Activated T-cell treated with anti-CD3 and anti-CD28 coated beads, Interleukin-2, amount 50 U/mL, for 72 hours (primary cell): Measurements from ENCODE around the gene FGF1. TPM values are rescaled to one million over a fixed set of nuclear protein-coding genes. Genes with fewer than 3 reads are reported as not detected.

ENCODE experiments used
- ATAC-seq, 2 donors: fragments of 150-1000 bp; cut with Tn5 transposase; replicated peaks in 1 of 2; 2 replicates each; pipeline ENCODE4 v1.10.0; 2021; ENCODE audit warnings: moderate library complexity in 2 of 2, mild to moderate bottlenecking in 1 of 2
- DNase-seq, 2 donors: peaks; one replicate each; pipeline ENCODE4 v3.0.0; 2021 to 2022; ENCODE audit warnings: mixed read lengths in 1 of 2
- H3K27ac Mint-ChIP-seq: one replicate; pipeline ENCODE4 v1.8.0; 2022; ENCODE audit warnings: mild to moderate bottlenecking, moderate library complexity, mixed read lengths
- H3K27me3 Mint-ChIP-seq: one replicate; pipeline ENCODE4 v1.8.0; 2022; ENCODE audit warnings: low read depth, mixed read lengths
- H3K36me3 Mint-ChIP-seq, 2 donors: one replicate each; pipeline ENCODE4 v1.8.0; 2022; ENCODE audit warnings: mixed read lengths in 2 of 2, mild to moderate bottlenecking in 1 of 2; ENCODE audit not compliant: insufficient read depth in 2 of 2
- H3K4me1 Mint-ChIP-seq: one replicate; pipeline ENCODE4 v1.8.0; 2022; ENCODE audit warnings: low read depth, mixed read lengths
- H3K4me3 Mint-ChIP-seq, 2 donors: one replicate each; pipeline ENCODE4 v1.8.0; 2022; ENCODE audit warnings: mild to moderate bottlenecking in 2 of 2, mixed read lengths in 2 of 2, moderate library complexity in 2 of 2
- H3K9me3 Mint-ChIP-seq, 2 donors: one replicate each; pipeline ENCODE4 v1.8.0; 2022; ENCODE audit warnings: mixed read lengths in 2 of 2
- total RNA-seq, 2 donors: library from RNA; stranded (reverse); gene quantifications; one replicate each; pipeline ENCODE4 v1.2.3, GENCODE V29; 2022

Gene FGF1
- total RNA-seq, 2 donors from 2014 or later: not detected

DNA sequence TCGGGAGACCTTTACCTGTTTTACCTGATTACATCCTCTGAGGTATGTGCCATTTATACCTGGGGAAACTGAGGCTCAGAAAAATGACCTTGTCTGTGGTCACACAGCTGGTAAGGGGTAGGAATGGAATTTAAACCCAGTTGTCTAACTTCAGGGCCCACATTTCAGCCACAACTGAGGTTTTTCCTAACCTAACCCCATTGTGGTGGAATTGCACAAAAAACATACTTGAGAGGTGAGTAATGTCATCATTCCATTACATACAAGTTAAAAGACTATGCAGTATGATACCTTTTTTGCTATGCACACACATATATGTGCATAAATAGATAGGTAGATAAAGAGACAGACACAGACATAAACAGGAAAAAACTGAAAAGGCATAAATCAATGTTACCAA is 14.1 kb downstream of the FGF1 start:
- Mint-ChIP-seq H3K27me3 (no peaks in the 10 kb centered on the region), H3K36me3 (no peaks in the 10 kb centered on the region), H3K9me3 (no peaks in the 10 kb centered on the region), H3K4me1 (no peaks in the 10 kb centered on the region), H3K27ac (no peak overlapping the region), H3K4me3 (no peak overlapping the region)
- no peak for DNase-seq
- no peak for ATAC-seq

DNA sequence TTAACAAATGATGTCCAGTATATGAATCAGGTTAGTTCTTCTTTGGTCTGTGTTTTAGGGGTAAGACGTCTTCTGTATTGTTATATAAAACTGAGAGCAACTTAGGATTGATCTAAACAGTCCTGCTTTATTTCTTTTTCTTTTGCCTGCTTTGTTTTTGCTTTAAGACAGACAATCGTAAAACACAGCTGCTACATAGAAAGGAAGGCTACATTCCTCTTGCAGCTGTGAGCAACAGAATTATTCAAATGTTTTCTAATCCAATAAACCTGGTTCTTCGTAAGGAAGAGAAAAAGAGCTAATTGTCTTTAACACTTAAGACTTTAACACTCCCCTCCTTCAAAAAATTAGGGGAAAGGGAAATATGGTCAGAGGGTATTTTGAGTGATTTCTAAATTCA is 14.6 kb downstream of the FGF1 start:
- no peak overlapping the region for H3K4me3 Mint-ChIP-seq
- no peak overlapping the region for H3K27ac Mint-ChIP-seq
- no peaks in the 10 kb centered on the region for H3K36me3 Mint-ChIP-seq
- ATAC-seq (no peak), DNase-seq (no peak)
- H3K9me3 Mint-ChIP-seq: no peaks in the 10 kb centered on the region
- no peaks in the 10 kb centered on the region for H3K4me1 Mint-ChIP-seq
- H3K27me3 Mint-ChIP-seq: no peaks in the 10 kb centered on the region

DNA sequence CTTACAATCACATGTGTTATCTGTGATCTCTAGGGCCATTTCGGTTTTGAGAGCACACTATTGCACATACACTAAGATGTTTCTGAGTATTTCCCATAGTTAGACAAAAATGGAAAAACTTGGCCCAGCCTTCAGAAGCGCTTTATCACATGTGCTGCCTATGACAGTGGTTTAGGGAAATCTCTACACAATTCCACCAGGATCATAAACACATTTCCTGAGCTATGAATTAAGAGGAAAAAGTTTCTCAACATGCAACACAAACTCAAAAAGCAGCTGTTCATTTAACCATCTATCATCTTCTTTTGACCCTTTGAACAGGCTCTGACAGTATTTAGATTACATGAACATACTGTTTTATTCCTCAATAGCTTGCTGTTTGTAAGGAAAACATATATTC is 15.1 kb downstream of the FGF1 start:
- DNase-seq (no peak), ATAC-seq (no peak)
- Mint-ChIP-seq H3K27ac (no peak overlapping the region), H3K9me3 (no peaks in the 10 kb centered on the region), H3K27me3 (no peaks in the 10 kb centered on the region), H3K36me3 (no peaks in the 10 kb centered on the region), H3K4me1 (no peaks in the 10 kb centered on the region), H3K4me3 (no peak overlapping the region)

DNA sequence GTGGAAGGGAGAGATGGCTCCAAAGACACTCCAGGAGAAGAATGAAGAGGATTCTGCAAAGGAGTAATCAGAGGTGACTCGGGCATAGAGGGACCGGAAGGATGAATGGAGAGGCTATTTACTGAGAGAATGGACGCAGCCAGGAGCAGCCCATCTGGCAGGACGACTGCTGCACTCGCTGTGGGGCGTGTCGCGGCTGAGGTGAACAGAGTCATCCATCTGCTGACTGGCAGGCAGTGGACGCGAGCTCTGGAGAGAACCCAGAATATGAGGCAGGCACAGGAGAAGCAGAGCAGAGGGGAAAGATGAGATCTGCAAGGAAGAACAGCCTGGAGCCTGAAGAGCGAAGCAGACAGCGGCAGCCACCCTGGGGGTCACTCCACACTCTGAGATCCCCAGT is 16.4 kb downstream of the FGF1 start:
- ATAC-seq: no peak
- no peaks in the 10 kb centered on the region for H3K36me3 Mint-ChIP-seq
- H3K27me3 Mint-ChIP-seq: no peaks in the 10 kb centered on the region
- no peaks in the 10 kb centered on the region for H3K4me1 Mint-ChIP-seq
- H3K4me3 Mint-ChIP-seq: no peak overlapping the region
- H3K9me3 Mint-ChIP-seq: no peaks in the 10 kb centered on the region
- H3K27ac Mint-ChIP-seq: no peak overlapping the region
- DNase-seq: no peak

DNA sequence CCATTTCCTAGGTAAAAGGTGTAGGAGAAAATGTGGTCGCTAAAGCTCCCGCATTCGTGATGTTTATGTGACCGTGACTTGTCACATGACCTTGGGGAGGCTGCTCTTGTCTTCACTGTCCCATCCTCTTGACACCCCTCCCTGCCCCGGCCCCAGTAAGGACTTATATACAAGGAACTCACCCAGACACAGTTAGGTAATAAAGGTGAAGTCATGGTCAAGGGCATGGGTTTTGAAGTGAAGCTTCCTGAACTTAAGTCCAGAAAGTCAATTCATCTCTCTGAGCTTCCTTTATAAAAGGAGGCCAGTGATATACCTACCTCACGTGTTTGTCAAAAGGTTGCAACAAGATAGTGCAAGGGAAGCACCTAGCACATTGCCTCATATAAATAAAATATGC is 17.6 kb downstream of the FGF1 start:
- Mint-ChIP-seq H3K9me3 (no peaks in the 10 kb centered on the region), H3K27me3 (no peaks in the 10 kb centered on the region), H3K4me3 (no peak overlapping the region), H3K27ac (no peak overlapping the region), H3K4me1 (no peaks in the 10 kb centered on the region), H3K36me3 (no peaks in the 10 kb centered on the region)
- DNase-seq: no peak
- no peak for ATAC-seq

DNA sequence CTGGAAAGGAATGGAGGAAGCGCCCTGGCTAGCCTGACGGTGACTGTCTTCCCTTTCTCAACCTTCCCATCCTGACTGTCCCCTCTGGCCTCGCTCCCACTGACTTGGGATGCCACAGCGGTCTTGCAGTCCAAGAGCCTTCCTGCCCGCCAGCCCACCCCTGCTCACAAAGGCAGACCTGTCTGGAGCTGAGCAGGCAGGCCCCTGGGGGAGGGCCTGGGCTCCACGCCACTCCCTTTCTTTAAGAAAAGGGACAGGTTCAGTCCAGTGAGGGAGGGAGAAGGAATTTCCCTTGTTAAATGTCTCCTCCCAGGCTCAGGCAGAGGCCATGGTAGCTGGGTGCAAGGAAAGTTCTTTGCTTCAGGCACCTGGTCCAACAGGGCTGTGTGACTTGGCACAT is 18.1 kb downstream of the FGF1 start:
- no peak for DNase-seq
- H3K4me3 Mint-ChIP-seq: no peak overlapping the region
- no peak overlapping the region for H3K27ac Mint-ChIP-seq
- H3K9me3 Mint-ChIP-seq: no peaks in the 10 kb centered on the region
- no peaks in the 10 kb centered on the region for H3K27me3 Mint-ChIP-seq
- no peaks in the 10 kb centered on the region for H3K36me3 Mint-ChIP-seq
- no peak for ATAC-seq
- H3K4me1 Mint-ChIP-seq: no peaks in the 10 kb centered on the region

DNA sequence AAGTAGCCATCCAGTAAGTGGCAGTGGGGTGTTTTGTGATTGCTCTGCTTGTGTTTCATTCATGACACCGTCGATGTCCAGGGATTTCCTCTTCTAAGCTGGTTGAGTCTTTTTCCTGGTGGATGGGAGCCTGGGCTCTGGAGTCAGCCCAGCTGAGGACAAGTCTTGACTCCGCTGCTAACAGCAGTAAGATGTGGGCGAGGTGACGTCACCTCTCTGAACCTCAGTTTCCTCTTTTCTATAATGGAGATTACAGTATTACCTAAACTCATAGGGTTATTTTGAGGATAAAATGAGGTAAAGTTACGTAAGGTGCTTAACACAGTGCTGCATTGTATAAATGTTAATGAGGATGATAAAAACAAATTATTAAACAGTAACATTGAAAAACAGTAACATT is 21.3 kb downstream of the FGF1 start:
- no peaks in the 10 kb centered on the region for H3K36me3 Mint-ChIP-seq
- no peak for DNase-seq

DNA sequence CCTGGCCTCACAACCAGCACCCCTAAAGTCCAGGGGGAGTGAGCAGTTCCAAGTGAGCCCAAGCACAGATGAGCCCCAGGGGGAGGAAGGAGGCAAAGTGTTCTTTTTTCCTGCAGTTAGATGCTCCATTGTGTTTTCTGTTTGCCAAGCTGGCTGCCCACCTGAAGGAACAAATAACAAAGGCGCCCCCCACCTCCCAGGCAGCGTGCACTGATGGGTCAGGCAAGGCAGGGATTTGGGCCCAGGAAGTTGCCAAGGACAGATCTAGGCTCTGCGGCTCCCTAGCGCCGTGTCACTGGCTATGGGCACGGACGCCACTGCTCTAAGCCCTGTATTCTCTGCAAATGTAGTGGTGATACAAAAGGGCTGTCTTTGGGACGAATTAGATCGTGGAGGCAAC is 21.8 kb downstream of the FGF1 start:
- Mint-ChIP-seq H3K4me3 (no peak overlapping the region), H3K36me3 (no peaks in the 10 kb centered on the region), H3K9me3 (no peaks in the 10 kb centered on the region), H3K27me3 (no peaks in the 10 kb centered on the region), H3K27ac (no peak overlapping the region), H3K4me1 (no peaks in the 10 kb centered on the region)
- DNase-seq (no peak), ATAC-seq (no peak)

More for the DNA sequence above, 21.3 kb downstream of the FGF1 start:
- H3K27me3 Mint-ChIP-seq: no peaks in the 10 kb centered on the region
- H3K4me1 Mint-ChIP-seq: no peaks in the 10 kb centered on the region
- H3K9me3 Mint-ChIP-seq: no peaks in the 10 kb centered on the region
- H3K27ac Mint-ChIP-seq: no peak overlapping the region
- ATAC-seq: no peak
- no peak overlapping the region for H3K4me3 Mint-ChIP-seq

DNA sequence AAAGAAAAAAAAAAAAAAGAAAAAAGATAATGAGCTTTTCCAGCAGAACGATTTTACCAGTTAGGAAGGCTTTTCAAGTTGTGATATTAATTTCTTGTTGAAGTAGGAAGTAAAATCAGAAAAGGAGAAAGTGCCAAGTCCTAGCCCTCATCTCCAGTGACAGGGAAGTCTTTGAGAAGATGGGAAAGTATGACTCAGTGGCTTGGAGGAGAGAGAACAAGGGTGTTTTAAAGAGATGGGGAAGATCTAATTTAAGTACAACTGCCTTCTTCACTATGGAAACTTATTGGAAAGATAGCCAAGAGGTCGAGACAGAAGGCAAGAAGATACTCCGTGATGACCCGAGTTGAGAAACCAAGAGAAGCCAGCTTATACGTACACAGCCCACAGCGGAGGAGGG is 22.6 kb downstream of the FGF1 start:
- H3K4me3 Mint-ChIP-seq: no peak overlapping the region
- ATAC-seq: no peak
- DNase-seq: no peak
- no peaks in the 10 kb centered on the region for H3K4me1 Mint-ChIP-seq
- H3K27ac Mint-ChIP-seq: no peak overlapping the region
- no peaks in the 10 kb centered on the region for H3K9me3 Mint-ChIP-seq
- H3K27me3 Mint-ChIP-seq: no peaks in the 10 kb centered on the region
- no peaks in the 10 kb centered on the region for H3K36me3 Mint-ChIP-seq

DNA sequence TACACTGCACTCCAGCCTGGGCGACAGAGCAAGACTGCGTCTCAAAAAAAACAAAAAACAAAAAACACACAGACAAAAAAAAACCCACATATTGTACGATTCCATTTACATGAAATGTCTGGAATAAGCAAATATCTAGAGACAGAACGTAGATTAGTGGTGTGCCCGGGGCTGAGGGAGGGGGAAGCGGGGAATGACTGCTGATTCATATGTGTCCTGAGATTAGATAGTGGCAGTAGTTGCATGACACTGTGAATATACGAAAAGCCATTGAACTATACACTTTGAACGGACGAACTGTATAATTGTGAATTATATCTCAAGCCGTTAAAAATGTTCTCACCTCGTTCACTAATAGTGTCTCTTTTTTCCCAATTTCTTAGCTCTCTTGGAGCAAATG is 23.9 kb downstream of the FGF1 start:
- no peaks in the 10 kb centered on the region for H3K9me3 Mint-ChIP-seq
- ATAC-seq (no peak), DNase-seq (no peak)
- H3K27ac Mint-ChIP-seq: no peak overlapping the region
- H3K4me3 Mint-ChIP-seq: no peak overlapping the region
- H3K36me3 Mint-ChIP-seq: no peaks in the 10 kb centered on the region
- peaks cover 12% of the 10 kb centered on the region for H3K27me3 Mint-ChIP-seq
- H3K4me1 Mint-ChIP-seq: no peaks in the 10 kb centered on the region

DNA sequence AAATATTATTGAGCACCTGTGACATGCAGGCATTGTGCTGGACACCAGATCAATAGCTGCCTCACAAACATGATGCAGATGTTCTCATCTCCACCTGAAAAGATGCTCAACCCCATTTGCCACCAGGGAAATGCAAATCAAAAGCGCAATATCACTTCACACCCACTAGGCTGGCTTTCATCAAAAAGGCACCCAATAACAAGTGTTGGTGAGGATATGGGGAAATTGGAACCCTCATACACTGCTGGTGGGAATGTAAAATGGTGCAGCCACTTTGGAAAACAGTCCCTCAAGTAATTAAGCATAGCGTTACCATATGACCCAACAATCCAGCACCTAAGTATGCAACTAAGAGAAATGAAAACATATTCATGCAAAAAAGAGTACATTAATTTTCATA is 24.7 kb downstream of the FGF1 start:
- H3K27ac Mint-ChIP-seq: no peak overlapping the region
- ATAC-seq (no peak), DNase-seq (no peak)
- H3K36me3 Mint-ChIP-seq: no peaks in the 10 kb centered on the region
- no peaks in the 10 kb centered on the region for H3K4me1 Mint-ChIP-seq
- no peak overlapping the region for H3K4me3 Mint-ChIP-seq
- H3K27me3 Mint-ChIP-seq: peaks cover 16% of the 10 kb centered on the region
- no peaks in the 10 kb centered on the region for H3K9me3 Mint-ChIP-seq

DNA sequence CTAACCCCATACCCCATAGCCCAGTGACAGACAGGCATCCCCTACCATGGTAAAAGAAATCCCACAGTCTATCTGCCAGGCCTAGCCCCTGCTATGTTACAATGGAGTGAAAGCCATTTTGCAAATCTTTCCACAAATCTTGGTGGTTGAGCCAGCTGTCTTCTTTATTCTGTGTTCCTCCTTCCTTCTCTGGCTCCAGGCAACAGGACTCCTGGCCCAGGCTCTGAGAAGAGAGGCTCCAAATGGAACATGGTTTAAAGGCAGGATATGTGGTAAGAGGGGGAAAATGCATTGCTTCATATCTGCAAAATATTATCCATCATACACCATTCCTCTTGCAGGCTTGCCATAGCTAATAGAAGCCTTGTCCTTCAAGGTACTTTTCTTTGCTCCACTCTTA is 25.2 kb downstream of the FGF1 start:
- no peak overlapping the region for H3K4me3 Mint-ChIP-seq
- no peak overlapping the region for H3K27ac Mint-ChIP-seq
- peaks cover 18% of the 10 kb centered on the region for H3K27me3 Mint-ChIP-seq
- no peaks in the 10 kb centered on the region for H3K9me3 Mint-ChIP-seq
- DNase-seq (no peak), ATAC-seq (no peak)
- peaks cover 1% of the 10 kb centered on the region for H3K4me1 Mint-ChIP-seq
- H3K36me3 Mint-ChIP-seq: no peaks in the 10 kb centered on the region

DNA sequence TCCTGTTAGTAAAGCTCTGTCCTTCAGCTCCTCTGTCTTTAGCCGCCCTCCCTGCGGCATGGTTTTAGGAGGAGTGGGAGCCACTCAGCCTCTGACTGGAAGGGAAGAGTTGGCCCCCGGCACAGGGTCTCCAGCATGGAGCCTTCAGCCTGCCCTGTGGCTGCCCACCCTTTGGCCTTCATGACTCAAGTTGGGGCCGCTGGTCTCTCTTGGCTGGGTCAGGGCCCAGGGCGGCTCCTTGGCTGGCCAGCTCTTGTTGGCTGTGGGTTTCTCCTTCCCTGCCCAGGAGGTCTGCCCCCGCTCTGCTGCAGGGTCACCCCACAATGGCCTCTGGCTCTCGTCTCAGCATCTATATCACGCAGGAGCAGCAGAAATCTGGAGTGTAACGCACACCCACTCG is 25.7 kb downstream of the FGF1 start:
- no peak for ATAC-seq
- Mint-ChIP-seq H3K27me3 (peaks cover 23% of the 10 kb centered on the region), H3K9me3 (no peaks in the 10 kb centered on the region), H3K4me1 (peaks cover 5% of the 10 kb centered on the region), H3K36me3 (no peaks in the 10 kb centered on the region), H3K4me3 (no peak overlapping the region), H3K27ac (no peak overlapping the region)
- no peak for DNase-seq

DNA sequence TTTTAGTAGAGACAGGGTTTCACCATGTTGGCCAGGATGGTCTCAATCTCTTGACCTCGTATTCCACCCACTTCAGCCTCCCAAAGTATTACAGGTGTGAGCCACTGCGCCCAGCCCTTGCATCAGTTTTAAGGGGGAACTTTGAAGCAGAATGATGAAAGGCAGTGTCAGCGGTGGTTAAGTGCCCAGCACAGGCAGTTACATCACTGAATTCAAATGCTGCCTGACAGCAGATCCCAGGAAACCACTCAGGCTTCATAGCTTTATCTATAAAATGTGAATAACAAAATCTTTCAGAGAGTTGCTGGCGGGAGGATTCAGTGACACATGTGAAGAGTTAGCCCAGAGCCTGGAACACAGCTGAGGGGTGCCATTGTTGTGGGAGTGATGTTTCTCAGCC is 26.5 kb downstream of the FGF1 start:
- DNase-seq (no peak), ATAC-seq (no peak)
- Mint-ChIP-seq H3K27ac (no peak overlapping the region), H3K4me3 (no peak overlapping the region), H3K4me1 (peaks cover 5% of the 10 kb centered on the region), H3K27me3 (peaks cover 29% of the 10 kb centered on the region), H3K36me3 (no peaks in the 10 kb centered on the region), H3K9me3 (no peaks in the 10 kb centered on the region)

DNA sequence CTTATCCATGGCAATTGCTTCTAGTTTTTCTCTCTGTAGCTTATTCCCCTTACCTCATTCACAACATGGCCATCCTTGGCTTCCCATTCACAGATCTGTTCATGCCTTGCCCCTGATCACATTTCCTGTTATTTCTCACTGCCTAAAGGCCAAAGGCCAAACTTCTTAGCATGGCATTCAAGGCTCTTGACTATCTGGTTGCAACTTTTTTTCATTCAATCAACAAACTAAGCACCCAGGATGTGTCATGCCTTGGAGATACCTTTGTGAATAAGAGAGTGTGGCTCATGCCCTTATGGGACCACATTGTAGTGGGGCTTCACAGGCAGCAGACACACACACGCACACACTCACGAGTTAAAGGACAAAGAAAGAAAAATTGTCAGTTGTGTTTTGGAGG is 27.6 kb downstream of the FGF1 start:
- H3K27me3 Mint-ChIP-seq: peaks cover 31% of the 10 kb centered on the region
- no peak for ATAC-seq
- H3K36me3 Mint-ChIP-seq: no peaks in the 10 kb centered on the region
- peaks cover 5% of the 10 kb centered on the region for H3K4me1 Mint-ChIP-seq
- H3K27ac Mint-ChIP-seq: no peak overlapping the region
- H3K4me3 Mint-ChIP-seq: no peak overlapping the region
- no peak for DNase-seq
- no peaks in the 10 kb centered on the region for H3K9me3 Mint-ChIP-seq
